ENCODE results near the gene PTPRC.

PTPRC gene

GRCh38 chr1:198623752-198624647 is 14.8 kb upstream of the PTPRC start:
- no peak for TF ChIP-seq RAD21 (IDR thresholded peaks at IDR 0.05; ENCODE audit: low read depth)
- TF ChIP-seq MAX (IDR thresholded peaks at IDR 0.05), result no peak
- TF ChIP-seq YY1 (IDR thresholded peaks at IDR 0.05; ENCODE audit: low read depth), result no peak
- no peak for TF ChIP-seq CEBPB (IDR thresholded peaks at IDR 0.05)
- TF ChIP-seq REST (IDR thresholded peaks at IDR 0.05; ENCODE audit: low read depth), result no peak
- TF ChIP-seq TAF1 (IDR thresholded peaks at IDR 0.05; ENCODE audit: low read depth), result no peak
- TF ChIP-seq USF1 (IDR thresholded peaks at IDR 0.05), result no peak

GRCh38 chr1:198624648-198624980 is 14.2 kb upstream of the PTPRC start:
- TF ChIP-seq EGR1 (IDR thresholded peaks at IDR 0.05) (no peak), CREB1 (IDR thresholded peaks at IDR 0.05; ENCODE audit: low read depth) (no peak), USF1 (IDR thresholded peaks at IDR 0.05) (no peak), MAX (IDR thresholded peaks at IDR 0.05) (no peak), TAF1 (IDR thresholded peaks at IDR 0.05; ENCODE audit: low read depth) (no peak), REST (IDR thresholded peaks at IDR 0.05; ENCODE audit: low read depth) (no peak), EP300 (IDR thresholded peaks at IDR 0.05; ENCODE audit: borderline replicate concordance) (no peak), ZBTB7A (IDR thresholded peaks at IDR 0.05; ENCODE audit: low read depth) (no peak), NFIC (IDR thresholded peaks at IDR 0.05) (no peak), CEBPB (IDR thresholded peaks at IDR 0.05) (no peak), RAD21 (IDR thresholded peaks at IDR 0.05; ENCODE audit: low read depth) (no peak), TCF12 (IDR thresholded peaks at IDR 0.05; ENCODE audit: low read depth) (no peak), TEAD4 (IDR thresholded peaks at IDR 0.05) (no peak), YY1 (IDR thresholded peaks at IDR 0.05; ENCODE audit: low read depth) (no peak), FOXM1 (IDR thresholded peaks at IDR 0.05; ENCODE audit: borderline replicate concordance, low read depth) (no peak)

- TF ChIP-seq ZBTB7A (IDR thresholded peaks at IDR 0.05; ENCODE audit: low read depth) (no peak), USF1 (IDR thresholded peaks at IDR 0.05) (no peak), NFIC (IDR thresholded peaks at IDR 0.05) (no peak), RAD21 (IDR thresholded peaks at IDR 0.05; ENCODE audit: low read depth) (no peak), FOXM1 (IDR thresholded peaks at IDR 0.05; ENCODE audit: borderline replicate concordance, low read depth) (no peak)
Observed at GRCh38 chr1:198627436-198628066, 11.3 kb upstream of the PTPRC start.

GRCh38 chr1:198628067-198628455 is 10.8 kb upstream of the PTPRC start:
- TF ChIP-seq TCF12 (IDR thresholded peaks at IDR 0.05; ENCODE audit: low read depth), result no peak

- TF ChIP-seq REST (IDR thresholded peaks at IDR 0.05; ENCODE audit: low read depth) (no peak), TEAD4 (IDR thresholded peaks at IDR 0.05) (no peak), CEBPB (IDR thresholded peaks at IDR 0.05) (no peak), NFIC (IDR thresholded peaks at IDR 0.05) (no peak), EGR1 (IDR thresholded peaks at IDR 0.05) (no peak), MAX (IDR thresholded peaks at IDR 0.05) (no peak), TCF12 (IDR thresholded peaks at IDR 0.05; ENCODE audit: low read depth) (no peak), FOXM1 (IDR thresholded peaks at IDR 0.05; ENCODE audit: borderline replicate concordance, low read depth) (no peak), CREB1 (IDR thresholded peaks at IDR 0.05; ENCODE audit: low read depth) (no peak), RAD21 (IDR thresholded peaks at IDR 0.05; ENCODE audit: low read depth) (no peak), YY1 (IDR thresholded peaks at IDR 0.05; ENCODE audit: low read depth) (no peak), TAF1 (IDR thresholded peaks at IDR 0.05; ENCODE audit: low read depth) (no peak), EP300 (IDR thresholded peaks at IDR 0.05; ENCODE audit: borderline replicate concordance) (no peak), USF1 (IDR thresholded peaks at IDR 0.05) (no peak), ZBTB7A (IDR thresholded peaks at IDR 0.05; ENCODE audit: low read depth) (no peak)
Observed at GRCh38 chr1:198629610-198630009, 9.2 kb upstream of the PTPRC start.

Measured in Ishikawa (cell line).